Omental fat pad (tissue), 4 donors: Measurements from ENCODE around the gene SYNE4. TPM values are rescaled to one million over a fixed set of nuclear protein-coding genes. Genes with fewer than 3 reads are reported as not detected.

Experiments used
- ATAC-seq: fragments of 150-250 bp; one replicate; pipeline ENCODE4 v1.9.1; 2016; ENCODE audit warnings: mild to moderate bottlenecking, moderate library complexity; ENCODE audit not compliant: low FRiP score
- DNase-seq: peaks from one replicate; pipeline ENCODE4 v3.0.0-alpha.2; 2019; ENCODE audit warnings: low spot score
- total RNA-seq, 4 donors: library from RNA; depleted of rRNA; stranded (reverse); fragments of >200 nt; gene quantifications; one replicate each; pipeline ENCODE4 v1.1.0, GENCODE V29; 2016
- TF ChIP-seq, protein P1 (sequence below), 3 donors: fragments of 450-650 bp; IDR thresholded peaks; one replicate each; pipeline ENCODE4 v1.5.1; 2016 to 2017; ENCODE audit warnings: antibody characterized with exemption in 3 of 3, mild to moderate bottlenecking in 3 of 3, moderate library complexity in 2 of 3

The SYNE4 gene
- total RNA-seq, 4 donors from 2014 or later: 0.28 to 0.79 (median 0.50) TPM; not detected in 1

DNA sequence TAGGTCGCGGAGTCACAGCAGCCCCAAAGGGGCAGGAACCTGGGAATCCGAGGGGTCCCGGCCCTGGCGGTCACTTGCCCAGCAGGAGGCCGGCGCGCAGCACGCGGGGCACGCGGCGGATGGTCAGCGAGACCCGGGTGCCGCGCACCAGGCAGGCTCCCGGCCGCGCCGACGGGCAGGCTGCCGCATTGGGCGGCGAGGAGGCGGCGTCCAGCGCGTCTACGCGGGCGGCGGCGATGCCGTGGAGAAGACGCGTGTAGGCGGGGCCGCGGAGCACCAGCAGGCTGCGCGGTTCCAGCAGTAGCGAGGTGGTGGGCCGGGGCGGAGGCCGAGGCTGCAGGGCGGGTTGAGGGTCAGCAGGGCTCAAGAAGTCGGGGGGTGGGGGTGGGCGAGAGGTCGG is 607 bp upstream of the SYNE4 start:
- ATAC-seq (peak; percentile 58), DNase-seq (no peak)
- TF ChIP-seq, protein P1, sequence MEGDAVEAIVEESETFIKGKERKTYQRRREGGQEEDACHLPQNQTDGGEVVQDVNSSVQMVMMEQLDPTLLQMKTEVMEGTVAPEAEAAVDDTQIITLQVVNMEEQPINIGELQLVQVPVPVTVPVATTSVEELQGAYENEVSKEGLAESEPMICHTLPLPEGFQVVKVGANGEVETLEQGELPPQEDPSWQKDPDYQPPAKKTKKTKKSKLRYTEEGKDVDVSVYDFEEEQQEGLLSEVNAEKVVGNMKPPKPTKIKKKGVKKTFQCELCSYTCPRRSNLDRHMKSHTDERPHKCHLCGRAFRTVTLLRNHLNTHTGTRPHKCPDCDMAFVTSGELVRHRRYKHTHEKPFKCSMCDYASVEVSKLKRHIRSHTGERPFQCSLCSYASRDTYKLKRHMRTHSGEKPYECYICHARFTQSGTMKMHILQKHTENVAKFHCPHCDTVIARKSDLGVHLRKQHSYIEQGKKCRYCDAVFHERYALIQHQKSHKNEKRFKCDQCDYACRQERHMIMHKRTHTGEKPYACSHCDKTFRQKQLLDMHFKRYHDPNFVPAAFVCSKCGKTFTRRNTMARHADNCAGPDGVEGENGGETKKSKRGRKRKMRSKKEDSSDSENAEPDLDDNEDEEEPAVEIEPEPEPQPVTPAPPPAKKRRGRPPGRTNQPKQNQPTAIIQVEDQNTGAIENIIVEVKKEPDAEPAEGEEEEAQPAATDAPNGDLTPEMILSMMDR (IDR thresholded peaks at IDR 0.05): no peak

DNA sequence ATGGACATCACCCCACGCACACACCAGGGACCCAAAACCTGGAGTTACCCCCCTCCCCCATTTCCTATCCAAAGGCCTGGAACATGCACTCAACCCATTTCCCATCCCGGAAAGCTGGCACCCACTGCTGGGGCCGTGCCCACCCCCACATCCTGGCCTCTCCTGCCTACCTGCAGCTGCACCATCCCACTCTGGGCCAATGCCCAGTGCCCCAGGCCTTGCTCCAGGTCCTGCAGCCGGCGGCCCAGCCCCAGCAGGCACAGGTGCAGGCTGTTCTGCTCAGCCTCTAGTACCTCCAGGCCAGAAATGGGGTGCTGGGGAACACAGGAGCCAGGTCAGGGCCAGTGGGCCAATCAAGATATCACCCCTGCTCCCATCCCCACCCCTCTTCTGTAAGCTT is 1.7 kb downstream of the SYNE4 start:
- DNase-seq: no peak
- no peak for ATAC-seq
- TF ChIP-seq, protein P1 (IDR thresholded peaks at IDR 0.05): no peak

DNA sequence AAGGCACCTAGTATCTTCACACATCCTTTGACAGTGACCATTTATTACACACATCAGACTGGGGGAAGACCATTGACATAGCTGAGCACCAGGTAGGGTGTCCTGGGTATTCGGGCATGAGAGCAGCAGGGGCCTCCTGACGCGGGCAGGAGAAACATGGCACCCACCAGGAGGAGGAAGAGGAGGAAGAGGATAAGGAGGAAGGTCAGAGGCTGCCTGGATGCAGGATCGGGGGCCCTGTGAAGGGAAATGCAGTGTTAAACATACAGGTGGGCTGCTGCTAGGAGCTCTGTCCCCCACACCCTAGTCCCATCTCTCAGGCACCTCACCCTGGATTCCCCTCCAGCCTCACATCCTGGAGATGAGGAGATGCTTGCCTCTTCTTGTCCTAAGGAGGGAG is 5.3 kb downstream of the SYNE4 start:
- no peak for DNase-seq
- no peak for ATAC-seq
- TF ChIP-seq, protein P1 (IDR thresholded peaks at IDR 0.05): no peak

DNA sequence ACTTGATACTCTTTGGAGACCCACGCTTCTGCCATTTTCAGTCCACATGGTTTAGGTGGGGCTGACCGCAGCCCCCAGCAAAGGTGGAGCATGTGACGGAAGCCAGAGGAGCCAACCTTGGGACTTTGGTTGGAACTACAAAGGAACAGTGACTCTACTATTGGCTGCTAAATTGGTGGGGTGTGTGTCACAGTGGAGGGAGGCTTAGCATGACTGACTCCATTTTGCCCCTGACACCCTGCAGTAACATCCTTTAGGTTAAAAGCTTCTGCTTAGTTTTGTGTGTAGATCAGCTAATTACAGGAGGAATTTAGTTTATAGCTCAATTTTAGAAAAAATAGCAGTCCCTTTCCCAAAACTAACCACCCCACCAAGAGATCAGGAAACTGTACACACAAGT is 7.0 kb downstream of the SYNE4 start:
- TF ChIP-seq, protein P1 (IDR thresholded peaks at IDR 0.05): no peak
- ATAC-seq (no peak), DNase-seq (no peak)

DNA sequence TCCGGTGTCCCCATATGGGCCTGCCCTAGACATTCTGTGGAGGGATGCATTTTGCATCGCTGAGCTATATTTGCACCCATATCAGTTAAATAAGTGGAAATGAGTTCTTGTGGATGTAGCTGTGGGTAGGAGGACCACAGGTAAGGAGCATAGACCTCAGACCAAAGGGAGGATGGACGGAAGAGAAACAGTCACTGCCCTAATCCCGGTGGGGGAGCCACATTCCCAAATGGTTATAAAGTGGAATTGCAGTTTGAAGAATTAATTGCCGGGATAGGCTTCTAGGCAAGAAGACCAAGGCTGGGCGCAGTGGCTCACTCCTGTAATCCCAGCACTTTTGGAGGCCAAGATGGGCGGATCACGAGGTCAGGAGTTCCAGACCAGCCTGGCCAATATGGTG is 11.8 kb downstream of the SYNE4 start:
- TF ChIP-seq, protein P1 (IDR thresholded peaks at IDR 0.05): no peak
- DNase-seq (no peak), ATAC-seq (no peak)

DNA sequence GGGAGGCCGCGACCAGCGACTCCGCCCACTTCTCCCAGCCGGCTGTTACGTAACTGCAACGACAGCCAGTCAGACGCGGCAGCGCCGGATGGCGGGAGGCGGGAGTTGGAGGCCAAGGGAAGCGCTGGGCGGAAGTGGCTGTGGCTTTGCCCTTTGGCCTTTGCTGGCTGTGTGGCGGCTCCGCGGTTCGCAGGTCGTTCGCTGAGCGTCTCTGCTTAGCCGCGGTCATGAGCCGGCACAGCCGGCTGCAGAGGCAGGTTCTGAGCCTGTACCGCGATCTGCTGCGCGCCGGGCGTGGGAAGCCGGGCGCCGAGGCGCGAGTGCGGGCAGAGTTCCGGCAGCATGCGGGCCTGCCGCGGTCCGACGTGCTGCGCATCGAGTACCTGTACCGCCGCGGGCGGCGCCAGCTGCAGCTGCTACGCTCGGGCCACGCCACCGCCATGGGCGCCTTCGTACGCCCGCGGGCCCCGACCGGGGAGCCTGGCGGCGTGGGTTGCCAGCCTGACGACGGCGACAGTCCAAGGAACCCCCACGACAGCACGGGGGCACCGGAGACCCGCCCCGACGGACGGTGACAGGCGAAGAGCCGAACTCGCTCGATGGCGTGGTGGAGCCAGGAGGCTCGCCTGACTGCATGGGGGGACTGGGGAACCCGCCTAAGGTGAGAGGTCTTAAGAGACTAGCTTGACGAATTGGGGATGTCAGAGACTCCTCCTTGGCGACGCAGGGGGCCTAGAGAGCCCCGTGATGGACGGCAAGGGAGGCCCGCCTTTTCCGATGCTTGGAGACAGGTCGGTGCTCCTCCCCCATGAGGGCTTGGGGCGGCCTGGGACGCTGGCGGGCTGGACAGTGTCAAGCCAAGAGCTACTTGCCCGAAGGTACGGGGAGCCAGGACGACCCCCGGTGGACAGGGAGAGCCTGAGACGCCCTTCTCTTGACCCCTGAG is 13.3 kb downstream of the SYNE4 start, which contains the start of gene SDHAF1:
Gene SDHAF1 (plus strand): TSS at position 141 of the 946 bp plus-strand sequence. CDS start 87 bp downstream, at position 228.
- ATAC-seq: peak; percentile 94
- DNase-seq: peak; percentile 73
- TF ChIP-seq, protein P1 (IDR thresholded peaks at IDR 0.05): no peak
